ENCODE results near the gene MYO16. TPM values are rescaled to one million over a fixed set of nuclear protein-coding genes. Genes with fewer than 3 reads are reported as not detected.

MYO16 gene
- total and polyA plus RNA-seq, 9 donors: under 0.01 to 0.37 (median 0.16) TPM; not detected in 2

GRCh38 chr13:109246001-109246400 lies 616.6 kb downstream of the MYO16 start:
- H3K27ac ChIP-seq: no peak overlapping the region
- TF ChIP-seq CTCF (IDR thresholded peaks at IDR 0.05) (no peak), EP300 (IDR thresholded peaks at IDR 0.05) (no peak), POLR2A (IDR thresholded peaks at IDR 0.05) (no peak)
- no peaks in the 10 kb centered on the region for H3K9me3 ChIP-seq
- H3K36me3 ChIP-seq: no peaks in the 10 kb centered on the region
- no peaks in the 10 kb centered on the region for H3K4me1 ChIP-seq (ENCODE audit: insufficient read depth)
- DNase-seq: no peak
- intact Hi-C loops (cut with DNase I): no loop called here
- no peak overlapping the region for H3K4me3 ChIP-seq
- WGBS, 3 donors: 88 to 97% (median 95%) methylated on average over 1 of the region's 1 CpG
- no peaks in the 10 kb centered on the region for H3K27me3 ChIP-seq

GRCh38 chr13:109249780-109250528 lies 620.5 kb downstream of the MYO16 start:
- TF ChIP-seq POLR2A (IDR thresholded peaks at IDR 0.05) (no peak), CTCF (IDR thresholded peaks at IDR 0.05) (no peak), EP300 (IDR thresholded peaks at IDR 0.05) (no peak)
- Histone ChIP-seq H3K27ac (no peak overlapping the region), H3K4me1 (ENCODE audit: insufficient read depth) (no peaks in the 10 kb centered on the region), H3K36me3 (no peaks in the 10 kb centered on the region), H3K4me3 (no peak overlapping the region), H3K27me3 (no peaks in the 10 kb centered on the region), H3K9me3 (no peaks in the 10 kb centered on the region)
- 83 to 94% (median 92%) methylated on average over 4 of the region's 4 CpGs for WGBS, 3 donors
- intact Hi-C loops (cut with DNase I): no loop called here
- no peak for DNase-seq

GRCh38 chr13:109251956-109252355 lies 622.5 kb downstream of the MYO16 start:
- WGBS, 3 donors: 48 to 62% (median 55%) methylated on average over 2 of the region's 2 CpGs
- no peak overlapping the region for H3K4me3 ChIP-seq
- no peak for DNase-seq
- H3K27ac ChIP-seq: no peak overlapping the region
- no peaks in the 10 kb centered on the region for H3K9me3 ChIP-seq
- TF ChIP-seq CTCF (IDR thresholded peaks at IDR 0.05) (no peak), EP300 (IDR thresholded peaks at IDR 0.05) (no peak), POLR2A (IDR thresholded peaks at IDR 0.05) (no peak)
- no peaks in the 10 kb centered on the region for H3K36me3 ChIP-seq
- no peaks in the 10 kb centered on the region for H3K27me3 ChIP-seq
- intact Hi-C loops (cut with DNase I): no loop called here
- no peaks in the 10 kb centered on the region for H3K4me1 ChIP-seq (ENCODE audit: insufficient read depth)

- TF ChIP-seq CTCF (IDR thresholded peaks at IDR 0.05) (no peak), EP300 (IDR thresholded peaks at IDR 0.05) (no peak), POLR2A (IDR thresholded peaks at IDR 0.05) (no peak)
- no peaks in the 10 kb centered on the region for H3K27me3 ChIP-seq
- no peaks in the 10 kb centered on the region for H3K4me1 ChIP-seq (ENCODE audit: insufficient read depth)
- no peak for DNase-seq
- 80 to 91% (median 88%) methylated on average over 1 of the region's 1 CpG for WGBS, 3 donors
- H3K36me3 ChIP-seq: no peaks in the 10 kb centered on the region
- no peaks in the 10 kb centered on the region for H3K9me3 ChIP-seq
- no peak overlapping the region for H3K4me3 ChIP-seq
- no peak overlapping the region for H3K27ac ChIP-seq
- intact Hi-C loops (cut with DNase I): no loop called here
These were observed 623.9 kb downstream of the MYO16 start for GRCh38 chr13:109253316-109253715.

Measured in ovary (tissue), 9 donors.